ENCODE data around the gene DCP1A.
A peak's percentile ranks its signal among the peaks of the same experiment; 100 is the strongest.
"Not testable (repeated sequence)": the region's sequence is repeated elsewhere in the genome, so short reads cannot be mapped to it uniquely, and the experiment has no call there.

DCP1A gene

GRCh38 chr3:53347261-53348064 lies at the start of gene DCP1A:
DCP1A (minus strand) TSS chr3:53347543; CDS start chr3:53347517, 26 bp downstream.
- peak; percentile 96 for DNase-seq

GRCh38 chr3:53384465-53385423 lies 37.4 kb upstream of the DCP1A start:
- DNase-seq = no peak

- DNase-seq = no peak
These were observed 34.8 kb upstream of the DCP1A start for GRCh38 chr3:53382106-53382505.

- no peak for DNase-seq
These were observed 33.0 kb upstream of the DCP1A start for GRCh38 chr3:53380306-53380705.

GRCh38 chr3:53379898-53380297 lies 32.6 kb upstream of the DCP1A start:
- no peak for DNase-seq

DNA sequence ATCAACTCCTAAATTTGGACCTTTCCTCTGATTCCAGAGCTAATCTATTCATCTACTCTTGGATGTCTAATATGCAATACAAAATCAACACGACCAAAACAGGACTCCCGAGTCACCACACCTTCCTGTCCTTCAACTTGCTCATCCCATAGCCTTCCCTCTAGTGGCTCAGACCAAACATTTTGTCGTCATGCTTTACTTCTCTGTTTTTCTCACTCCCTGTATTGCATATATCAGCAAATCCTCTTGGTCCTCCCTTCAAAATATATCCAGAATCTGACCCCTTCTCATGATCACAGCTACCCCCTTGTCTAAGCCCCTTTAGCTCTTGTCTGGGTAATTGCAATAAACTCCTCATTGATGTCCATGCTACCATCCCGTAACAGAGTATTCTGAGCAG lies 30.5 kb upstream of the DCP1A start:
- DNase-seq = no peak

GRCh38 chr3:53376679-53377078 lies 29.3 kb upstream of the DCP1A start:
- DNase-seq = no peak

GRCh38 chr3:53375019-53375418 lies 27.7 kb upstream of the DCP1A start:
- peak; percentile 67 for DNase-seq

- not testable (repeated sequence) for DNase-seq
These were observed 23.4 kb upstream of the DCP1A start for GRCh38 chr3:53370719-53371118.

- DNase-seq = no peak
These were observed 14.5 kb upstream of the DCP1A start for GRCh38 chr3:53361852-53362251.

- DNase-seq = no peak
These were observed 10.1 kb upstream of the DCP1A start for GRCh38 chr3:53357458-53357857.

GRCh38 chr3:53354945-53355498 lies 7.7 kb upstream of the DCP1A start:
- DNase-seq = no peak

DNA sequence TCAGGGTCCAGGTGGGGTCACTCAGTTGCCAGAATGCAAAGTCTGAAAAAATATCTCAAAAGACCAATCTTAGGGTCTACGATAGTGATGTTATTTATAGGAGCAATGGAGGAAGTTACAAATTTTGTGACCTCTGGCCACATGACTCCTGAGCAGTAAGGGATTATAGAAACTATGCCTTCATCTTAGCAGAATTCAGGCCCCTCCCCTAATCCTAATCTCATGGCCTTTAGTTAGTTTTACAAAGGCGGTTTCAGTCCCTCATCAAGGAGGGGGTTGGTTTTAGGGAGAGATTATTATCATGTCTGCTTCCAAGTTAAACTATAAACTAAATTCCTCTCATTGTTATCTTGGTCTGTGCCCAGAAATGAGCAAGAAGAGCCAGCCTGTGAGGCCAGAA lies 5.9 kb upstream of the DCP1A start:
- DNase-seq = no peak

DNA sequence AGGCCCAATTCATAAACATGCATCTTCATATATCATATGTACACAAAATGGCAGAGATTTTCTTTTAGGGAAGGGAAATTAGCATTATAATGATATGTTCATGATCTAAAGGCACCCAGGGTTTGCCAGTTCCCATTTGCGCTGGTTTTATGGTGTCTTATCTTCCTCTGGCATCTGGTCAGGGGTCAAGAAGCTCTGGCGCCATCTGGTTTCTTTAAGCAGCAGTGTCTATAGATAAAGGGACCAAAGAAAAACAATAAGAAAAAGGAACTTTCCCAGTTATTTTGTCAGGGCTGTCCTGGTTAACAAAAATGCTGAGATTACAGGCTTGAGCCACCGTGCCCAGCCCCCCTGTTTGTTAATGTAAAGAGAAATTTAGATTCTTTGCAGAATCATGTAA lies 3.3 kb upstream of the DCP1A start:
- DNase-seq = no peak

GRCh38 chr3:53348118-53348517 lies 775 bp upstream of the DCP1A start:
- DNase-seq = not testable (repeated sequence)

DNA sequence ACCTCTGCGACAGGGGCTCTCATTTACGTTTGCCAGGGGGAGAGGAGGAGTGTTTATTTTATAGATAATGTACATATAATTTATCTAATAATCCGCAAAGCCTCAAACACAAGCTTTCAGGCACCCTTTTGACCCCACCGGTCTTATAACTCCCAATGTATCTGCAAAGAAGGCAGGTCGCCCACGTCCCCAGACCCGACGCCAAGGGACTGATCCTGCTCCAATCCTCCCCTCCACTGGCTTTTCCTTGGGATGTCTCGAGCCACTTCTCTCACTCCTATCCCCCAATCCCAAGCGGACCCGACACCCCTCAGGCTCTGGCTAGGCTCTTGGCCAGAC lies 452 bp downstream of the DCP1A start:
- no peak for DNase-seq

DNA sequence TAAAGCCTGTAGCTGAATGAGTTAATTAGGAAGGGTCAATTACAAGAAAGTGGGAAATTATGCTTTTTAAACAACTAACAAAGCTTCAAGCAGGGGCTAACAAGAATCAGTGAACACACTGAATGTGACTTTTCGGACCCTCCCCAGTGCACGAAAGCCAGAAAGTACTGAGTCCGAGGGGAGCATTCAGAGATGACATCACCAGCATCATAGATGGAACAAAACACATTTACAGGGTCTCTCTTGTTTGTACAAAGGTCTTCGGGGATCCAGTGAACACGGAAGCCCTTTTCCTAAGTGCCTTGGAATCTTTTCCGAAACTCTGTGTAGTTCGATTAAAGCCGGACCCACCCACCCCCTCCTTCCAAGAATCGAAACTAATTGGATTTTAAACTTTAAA lies 829 bp downstream of the DCP1A start:
- no peak for DNase-seq

- DNase-seq = no peak
These were observed 5.0 kb downstream of the DCP1A start for GRCh38 chr3:53342353-53342752.

- DNase-seq = no peak
These were observed 10.0 kb downstream of the DCP1A start for GRCh38 chr3:53337167-53337940.

DNA sequence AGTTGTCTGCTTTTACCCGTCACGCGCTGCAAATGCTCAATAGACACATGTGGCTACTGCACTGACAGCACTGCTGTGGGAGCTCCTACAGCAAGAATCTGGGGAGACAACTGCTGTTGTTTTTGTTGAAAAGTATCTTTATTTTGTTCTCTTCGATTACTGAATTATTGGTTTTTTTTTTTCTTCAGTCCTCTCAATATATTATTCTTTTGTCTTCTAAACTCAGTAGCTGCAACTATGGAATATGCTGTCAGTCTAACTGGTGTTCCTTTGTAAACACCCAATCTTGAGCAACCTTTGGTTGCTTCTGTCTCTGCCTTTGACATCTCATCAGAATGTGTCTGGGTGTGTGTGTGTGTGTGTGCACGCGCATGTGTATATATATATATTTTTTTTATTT lies 12.6 kb downstream of the DCP1A start:
- DNase-seq = no peak

DNA sequence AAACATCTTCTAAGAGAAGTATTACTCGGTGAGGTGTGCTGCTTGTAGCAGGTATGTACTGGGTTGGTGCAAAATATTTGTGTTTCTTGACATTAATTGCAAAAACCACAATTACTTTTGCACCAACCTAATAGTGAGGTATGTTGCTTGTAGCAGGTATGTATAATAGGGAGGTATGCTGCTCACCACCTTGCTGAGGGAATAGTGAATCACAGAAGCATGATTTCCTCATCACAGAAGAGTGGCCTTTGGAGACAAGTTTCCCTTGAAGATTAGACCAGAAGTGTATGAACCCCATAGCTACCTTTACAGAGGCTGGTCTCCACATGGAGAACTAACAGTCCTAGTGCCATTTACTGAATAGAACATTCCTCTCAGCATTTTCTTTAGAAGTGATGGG lies 15.5 kb downstream of the DCP1A start:
- DNase-seq = no peak

DNA sequence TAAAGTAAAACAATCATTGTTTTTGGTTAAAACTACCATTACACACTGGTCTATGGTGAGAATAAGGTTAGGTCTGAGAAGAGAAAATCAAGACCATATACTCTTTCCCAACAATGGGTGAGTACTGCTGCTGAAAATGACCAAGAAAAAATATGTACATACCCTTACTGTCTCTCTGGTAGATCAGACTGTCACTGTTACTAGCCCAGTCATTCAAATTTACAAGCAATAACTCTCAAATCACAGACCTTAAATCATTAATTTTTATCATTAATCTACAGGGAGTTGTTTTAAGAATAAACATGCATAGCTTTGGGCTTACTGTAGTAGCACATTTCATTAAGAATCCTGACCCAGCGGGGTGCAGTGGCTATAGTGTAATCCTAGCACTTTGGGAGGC lies 17.4 kb downstream of the DCP1A start:
- no peak for DNase-seq

- DNase-seq = no peak
These were observed 18.6 kb downstream of the DCP1A start for GRCh38 chr3:53328746-53329145.
